Karpas-422 (cell line): ENCODE results near the gene RPL13. TPM values are rescaled to one million over a fixed set of nuclear protein-coding genes. Genes with fewer than 3 reads are reported as not detected.

Experiments used
- DNase-seq: peaks from one replicate; pipeline ENCODE4 v3.0.0-alpha.2; 2015
- H2AFZ ChIP-seq: fragments of 200-600 bp; sonication (generic); 2 replicates; pipeline ENCODE4 v1.6.1; 2014; ENCODE audit warnings: antibody characterized with exemption, low read length, mixed read lengths
- H3K27ac ChIP-seq: fragments of 200-600 bp; sonication (generic); 2 replicates; pipeline ENCODE4 v1.5.1; 2014; ENCODE audit warnings: mild to moderate bottlenecking, low read length, moderate library complexity
- H3K27me3 ChIP-seq: fragments of 200-600 bp; sonication (generic); 2 replicates; pipeline ENCODE4 v1.6.1; 2014; ENCODE audit warnings: low read length, mixed read lengths
- H3K36me3 ChIP-seq: fragments of 200-600 bp; sonication (generic); 2 replicates; pipeline ENCODE4 v1.6.1; 2014; ENCODE audit warnings: low read length, mixed read lengths; ENCODE audit not compliant: insufficient read depth
- H3K4me1 ChIP-seq: fragments of 200-600 bp; sonication (generic); 2 replicates; pipeline ENCODE4 v1.6.1; 2014; ENCODE audit warnings: mild to moderate bottlenecking, low read length, mixed read lengths
- H3K4me2 ChIP-seq: fragments of 200-600 bp; sonication (generic); 2 replicates; pipeline ENCODE4 v1.6.1; 2014; ENCODE audit warnings: low read length, low read depth, mild to moderate bottlenecking; ENCODE audit not compliant: poor library complexity, severe bottlenecking
- H3K4me3 ChIP-seq: fragments of 200-600 bp; sonication (generic); 2 replicates; pipeline ENCODE4 v1.5.1; 2014; ENCODE audit warnings: mild to moderate bottlenecking, antibody characterized with exemption, low read length, mixed read lengths
- H3K79me2 ChIP-seq: fragments of 200-600 bp; sonication (generic); 2 replicates; pipeline ENCODE4 v1.6.1; 2014; ENCODE audit warnings: mild to moderate bottlenecking, low read length, mixed read lengths
- H3K9ac ChIP-seq: fragments of 200-600 bp; sonication (generic); 2 replicates; pipeline ENCODE4 v1.6.0; 2014; ENCODE audit warnings: low read length
- H3K9me2 ChIP-seq: fragments of 200-600 bp; sonication (generic), shearing (Covaris generic); replicated peaks from 2 replicates; pipeline ENCODE4 v1.6.0; 2014; ENCODE audit warnings: mild to moderate bottlenecking, low read length, moderate library complexity; ENCODE audit not compliant: insufficient read depth
- H3K9me3 ChIP-seq: fragments of 300-700, 200-600 bp; sonication (generic); 2 replicates; pipeline ENCODE4 v1.6.1; 2014; ENCODE audit warnings: low read length, mixed read lengths
- H4K20me1 ChIP-seq: fragments of 200-600 bp; sonication (generic); 2 replicates; pipeline ENCODE4 v1.6.1; 2014; ENCODE audit warnings: mild to moderate bottlenecking, antibody characterized with exemption, low read length, low read depth; ENCODE audit not compliant: insufficient read depth
- small RNA-seq: library from RNA; depleted of rRNA; stranded (forward); fragments of <200 nt; gene quantifications from one replicate; pipeline ENCODE3, GENCODE V24; 2014
- total RNA-seq: library from RNA; depleted of rRNA; stranded (reverse); fragments of >200 nt; shearing (Covaris generic); gene quantifications from 2 replicates; pipeline ENCODE4 v1.2.3, GENCODE V29; 2014; ENCODE audit warnings: low replicate concordance; rRNA removed

RPL13 gene
- total RNA-seq, 1 experiment from 2014 or later: 6,565 TPM

- DNase-seq: no peak
- H3K9ac ChIP-seq: no peak overlapping the region
- H3K79me2 ChIP-seq: no peaks in the 10 kb centered on the region
- no peaks in the 10 kb centered on the region for H3K36me3 ChIP-seq
- H3K4me1 ChIP-seq: no peaks in the 10 kb centered on the region
- no peak overlapping the region for H3K4me3 ChIP-seq
- no peak overlapping the region for H3K27ac ChIP-seq
- H3K9me2 ChIP-seq: no peaks in the 10 kb centered on the region
- no peaks in the 10 kb centered on the region for H4K20me1 ChIP-seq
- H3K4me2 ChIP-seq: no peak overlapping the region
- H3K27me3 ChIP-seq: no peaks in the 10 kb centered on the region
- no peaks in the 10 kb centered on the region for H3K9me3 ChIP-seq
- H2AFZ ChIP-seq: no peak overlapping the region
Observed at GRCh38 chr16:89613954-89614459, 53.5 kb downstream of the RPL13 start.

Small RNA genes within 50 kb of the gene (small RNA-seq; reads per million reads assigned to genes)
- not detected for gene SNORD68

Other genes with a start within 250 kb of the RPL13 start
- gene ANKRD11, start 70.1 kb upstream of the RPL13 start, total RNA-seq: 28.5 and 29.9 TPM in 2 replicates
- 44.6 and 74.8 TPM in 2 replicates for gene SPG7, start 52.3 kb upstream of the RPL13 start, total RNA-seq
- gene CPNE7, start 15.1 kb downstream of the RPL13 start, total RNA-seq: 3.7 and 3.9 TPM in 2 replicates
- 0.87 and 1.7 TPM in 2 replicates for gene DPEP1, start 53.0 kb downstream of the RPL13 start, total RNA-seq
- 35.3 and 52.4 TPM in 2 replicates for gene CHMP1A, start 97.0 kb downstream of the RPL13 start, total RNA-seq
- gene SPATA33, start 97.2 kb downstream of the RPL13 start, total RNA-seq: 5.1 and 5.3 TPM in 2 replicates
- gene CDK10, start 126.0 kb downstream of the RPL13 start, total RNA-seq: 25.6 and 61.6 TPM in 2 replicates
- gene SPATA2L, start 141.0 kb downstream of the RPL13 start, total RNA-seq: 4.7 and 14.8 TPM in 2 replicates
- 4.8 and 5.6 TPM in 2 replicates for gene VPS9D1, start 160.2 kb downstream of the RPL13 start, total RNA-seq
- gene ZNF276, start 160.9 kb downstream of the RPL13 start, total RNA-seq: 21.8 and 41.5 TPM in 2 replicates